HUES64 (cell line): ENCODE data around the gene DNAJA4.
A peak's percentile ranks its signal among the peaks of the same experiment; 100 is the strongest.

Experiments used
- H3K27ac ChIP-seq: 2 replicates; pipeline ENCODE4 v1.7.0; 2013; ENCODE audit warnings: low read depth, low read length, inconsistent platforms
- H3K27me3 ChIP-seq: 2 replicates; pipeline ENCODE4 v1.6.1; 2013; ENCODE audit warnings: mild to moderate bottlenecking, low read length; ENCODE audit not compliant: insufficient read depth
- H3K36me3 ChIP-seq: 2 replicates; pipeline ENCODE4 v1.6.1; 2013; ENCODE audit warnings: mild to moderate bottlenecking, low read length; ENCODE audit not compliant: insufficient read depth
- H3K4me1 ChIP-seq: 2 replicates; pipeline ENCODE4 v1.6.1; 2013; ENCODE audit warnings: mild to moderate bottlenecking, low read length, moderate library complexity; ENCODE audit not compliant: insufficient read depth
- H3K4me3 ChIP-seq: 2 replicates; pipeline ENCODE4 v1.5.1; 2013; ENCODE audit warnings: mild to moderate bottlenecking, low read length, moderate library complexity
- H3K9ac ChIP-seq: 2 replicates; pipeline ENCODE4 v1.6.1; 2013; ENCODE audit warnings: mild to moderate bottlenecking, low read depth, low read length
- H3K9me3 ChIP-seq: 2 replicates; pipeline ENCODE4 v1.6.1; 2013; ENCODE audit warnings: low read depth, low read length; ENCODE audit not compliant: insufficient read depth
- WGBS: fragments of 150-250, 120-280 bp; methylation state at CpG from one replicate; pipeline ENCODE4 v1.1.7; 2013; ENCODE audit warnings: missing lambda C conversion rate; 5-methylcytosine and 5-hydroxymethylcytosine counted together

DNAJA4 gene

DNA sequence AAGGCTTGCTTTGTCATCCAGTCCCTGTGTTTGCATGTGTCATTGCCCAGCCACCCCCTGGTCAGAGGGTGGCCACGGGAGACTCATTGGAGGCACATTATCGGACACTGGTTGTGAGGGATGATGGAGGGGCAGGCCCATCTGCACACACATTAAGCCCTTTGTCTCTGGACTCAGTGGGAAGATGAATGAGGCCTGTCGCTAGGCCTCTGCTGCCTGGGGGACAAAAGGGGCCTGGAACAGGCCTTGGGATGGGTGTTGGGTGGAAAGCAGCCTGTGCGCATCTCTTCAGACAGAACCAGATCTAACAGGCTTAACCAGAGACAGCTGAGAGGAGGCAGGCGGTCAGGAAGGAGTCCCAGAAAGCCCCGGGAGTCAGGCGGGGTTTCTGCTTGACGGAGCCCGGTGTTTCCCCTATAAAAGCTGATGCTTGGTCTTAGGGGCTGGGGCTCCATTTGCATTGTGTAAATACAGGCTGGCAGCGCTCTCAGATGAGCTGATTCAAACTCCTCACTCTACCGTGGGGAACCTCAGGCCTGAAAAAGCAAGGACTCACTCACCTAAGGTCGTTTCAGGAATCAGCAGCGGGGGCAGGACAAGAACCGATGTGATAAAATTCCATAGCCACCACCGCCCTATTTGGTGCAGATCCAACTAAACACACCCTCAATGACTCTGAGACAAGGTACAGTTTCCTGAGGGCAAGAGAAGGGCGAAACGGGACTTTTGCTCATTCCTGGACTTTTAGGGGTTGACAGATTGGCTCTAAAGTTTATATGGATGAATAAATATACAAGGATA, 52.1 kb downstream of the DNAJA4 start:
- Histone ChIP-seq H3K4me1 (peaks cover 18% of the 10 kb centered on the region), H3K27me3 (no peaks in the 10 kb centered on the region), H3K9me3 (no peaks in the 10 kb centered on the region), H3K9ac (no peak overlapping the region), H3K4me3 (no peak overlapping the region), H3K36me3 (no peaks in the 10 kb centered on the region), H3K27ac (peak overlapping the region; percentile 42)
- 41% methylated on average over 17 of the region's 17 CpGs for WGBS

DNA sequence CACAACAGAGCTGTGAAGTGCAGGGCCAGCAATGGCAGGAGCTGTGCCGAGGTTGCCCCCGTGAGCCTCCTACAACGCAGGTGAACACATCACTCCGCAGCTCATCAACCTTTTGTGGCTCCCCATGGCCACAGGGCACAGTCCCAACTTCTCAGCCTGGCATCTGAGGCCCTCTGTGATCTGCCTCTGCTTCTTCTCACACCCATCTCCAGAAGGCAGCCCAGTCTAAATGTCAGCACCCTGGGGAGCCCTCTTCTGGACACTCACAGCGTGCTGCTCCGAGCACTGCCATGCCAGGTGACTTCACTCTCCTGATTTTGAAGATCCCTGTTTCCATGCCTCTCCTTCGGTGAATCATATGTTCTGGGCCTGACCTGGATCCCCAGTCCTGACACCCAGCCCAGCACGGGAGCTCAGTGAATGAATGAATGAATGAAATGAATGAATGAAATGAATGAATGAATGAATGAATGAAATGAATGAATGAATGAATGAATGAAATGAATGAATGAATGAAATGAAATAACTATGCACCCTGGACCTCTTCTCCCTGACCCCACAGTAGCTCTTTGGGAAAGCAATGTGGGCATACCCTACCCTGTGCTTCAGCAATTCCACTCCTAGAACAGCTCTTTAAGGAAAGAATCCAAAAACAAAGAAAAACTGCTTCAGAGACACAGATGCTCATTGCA, 52.9 kb downstream of the DNAJA4 start:
- Histone ChIP-seq H3K9ac (no peak overlapping the region), H3K36me3 (no peaks in the 10 kb centered on the region), H3K27ac (no peak overlapping the region; the same call in 1 of the 2 replicates), H3K4me3 (no peak overlapping the region), H3K27me3 (no peaks in the 10 kb centered on the region), H3K4me1 (peaks cover 26% of the 10 kb centered on the region), H3K9me3 (no peaks in the 10 kb centered on the region)
- 83% methylated on average over 8 of the region's 8 CpGs for WGBS

DNA sequence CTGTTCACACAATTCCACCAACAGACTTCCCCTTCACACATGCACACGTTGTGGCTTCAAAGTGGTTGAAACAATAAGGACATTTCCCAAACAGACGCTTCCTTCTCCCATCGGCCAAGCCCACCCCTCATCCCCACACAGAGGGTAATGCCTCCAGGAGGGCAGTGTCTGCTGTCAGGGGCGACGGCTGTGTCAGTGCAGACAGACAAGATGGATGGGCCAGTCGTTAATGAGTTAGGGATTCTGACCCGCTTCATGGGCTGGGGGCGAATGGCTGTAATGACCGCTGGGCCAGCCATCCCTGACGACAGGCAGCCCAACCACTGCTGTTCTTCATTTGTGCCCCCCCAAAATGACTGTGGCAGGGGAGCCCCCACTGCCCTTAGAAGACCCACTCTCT, 55.2 kb downstream of the DNAJA4 start:
- no peaks in the 10 kb centered on the region for H3K27me3 ChIP-seq
- no peaks in the 10 kb centered on the region for H3K9me3 ChIP-seq
- H3K36me3 ChIP-seq, result no peaks in the 10 kb centered on the region
- 91% methylated on average over 10 of the region's 10 CpGs for WGBS
- no peak overlapping the region for H3K9ac ChIP-seq
- peaks cover 34% of the 10 kb centered on the region for H3K4me1 ChIP-seq
- H3K27ac ChIP-seq, result no peak overlapping the region
- no peak overlapping the region for H3K4me3 ChIP-seq

DNA sequence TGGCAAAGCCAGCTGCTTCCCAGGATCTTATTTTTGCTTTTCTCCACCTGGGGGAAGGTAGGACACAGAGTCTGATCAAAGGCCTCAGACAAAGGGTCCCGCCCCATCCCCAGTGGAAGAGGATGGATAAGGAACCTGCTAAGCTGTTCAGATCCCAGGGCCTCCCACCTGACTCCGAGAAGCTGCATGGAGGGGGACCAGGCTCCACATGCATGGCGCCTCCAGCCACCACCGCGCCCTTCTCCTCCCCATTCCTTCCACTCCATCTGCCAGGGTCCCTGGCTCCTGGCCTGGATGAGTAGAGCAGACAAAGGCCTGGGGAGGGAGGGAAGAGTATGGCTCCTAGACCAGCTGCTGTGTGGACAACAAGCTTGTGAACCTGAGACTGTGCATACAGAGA, 55.8 kb downstream of the DNAJA4 start:
- WGBS, result 92% methylated on average over 2 of the region's 5 CpGs
- H3K4me3 ChIP-seq, result no peak overlapping the region
- no peaks in the 10 kb centered on the region for H3K27me3 ChIP-seq
- no peak overlapping the region for H3K9ac ChIP-seq
- H3K4me1 ChIP-seq, result peaks cover 34% of the 10 kb centered on the region
- H3K9me3 ChIP-seq, result no peaks in the 10 kb centered on the region
- H3K36me3 ChIP-seq, result no peaks in the 10 kb centered on the region
- H3K27ac ChIP-seq, result no peak overlapping the region

DNA sequence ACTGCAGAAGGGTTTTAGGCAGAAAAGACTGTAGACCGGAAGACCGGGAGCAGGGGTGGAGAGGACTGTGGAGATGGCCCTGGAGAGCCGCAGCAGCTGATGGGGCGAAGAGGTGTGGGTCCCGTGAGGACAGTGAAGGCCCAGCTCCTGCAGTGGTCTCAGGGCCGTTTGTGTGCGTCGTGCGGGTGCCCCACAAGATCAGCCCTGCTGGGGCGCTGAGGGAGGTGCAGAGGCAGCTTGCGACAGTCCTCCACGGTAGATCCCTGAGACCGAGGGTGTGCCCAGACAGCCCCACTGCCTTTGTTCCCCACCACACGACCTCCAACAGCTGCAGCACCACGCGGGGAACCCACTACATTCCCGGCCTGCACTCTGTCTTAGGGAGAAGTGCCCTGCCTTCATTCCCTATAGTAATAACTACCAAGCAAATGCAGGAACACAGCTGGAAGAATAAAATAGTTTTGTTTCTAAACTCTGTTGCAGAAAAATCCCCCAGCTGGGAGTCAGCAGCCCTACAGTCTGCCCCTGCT, 56.7 kb downstream of the DNAJA4 start:
- Histone ChIP-seq H3K36me3 (no peaks in the 10 kb centered on the region), H3K4me3 (no peak overlapping the region), H3K27me3 (no peaks in the 10 kb centered on the region), H3K4me1 (peaks cover 30% of the 10 kb centered on the region), H3K9me3 (no peaks in the 10 kb centered on the region), H3K9ac (no peak overlapping the region), H3K27ac (no peak overlapping the region)
- WGBS, result 73% methylated on average over 17 of the region's 17 CpGs

DNA sequence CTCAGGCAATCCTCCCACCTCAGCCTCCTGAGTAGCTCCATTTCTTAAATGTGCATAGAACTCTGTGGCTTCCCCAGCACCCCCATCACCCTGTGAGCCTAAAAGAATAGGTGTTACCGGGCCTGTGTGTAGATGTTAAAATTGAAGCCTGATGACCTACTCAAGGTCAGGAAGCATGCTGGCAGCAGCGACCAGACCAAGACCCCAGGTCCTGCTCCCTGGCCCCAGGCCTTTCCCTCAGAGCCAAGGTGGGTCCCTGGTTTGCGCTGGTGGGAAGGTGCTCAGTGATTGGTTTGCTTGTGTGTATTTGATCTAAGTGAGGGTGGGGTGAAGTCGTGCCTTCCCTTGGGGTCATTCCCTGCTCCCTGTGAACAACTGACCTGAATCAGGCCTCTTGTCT, 57.4 kb downstream of the DNAJA4 start:
- H3K9ac ChIP-seq, result peak overlapping the region; percentile 49
- H3K27ac ChIP-seq, result peak overlapping the region; percentile 82; the same call in 1 of the 2 replicates
- WGBS, result 51% methylated on average over 4 of the region's 4 CpGs

DNA sequence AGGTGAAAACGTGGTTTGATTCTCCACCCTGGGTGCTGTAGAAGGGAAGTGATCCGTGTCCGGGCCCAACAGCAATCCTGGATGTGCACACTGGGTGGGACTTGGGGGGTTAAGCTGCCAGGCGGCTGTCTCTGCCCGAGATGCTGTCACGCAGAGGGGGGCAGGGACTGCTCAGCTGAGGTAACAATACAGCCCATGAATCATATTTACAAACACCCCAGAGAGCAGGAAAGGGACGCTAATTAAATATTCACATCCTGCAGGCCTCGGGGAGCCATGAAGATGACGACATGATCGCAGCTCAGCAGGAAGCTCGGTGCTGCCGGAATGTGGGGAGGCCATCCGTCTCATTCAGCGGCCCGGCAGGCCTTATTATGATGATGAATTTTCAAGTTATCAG, 57.9 kb downstream of the DNAJA4 start:
- H3K4me1 ChIP-seq, result peaks cover 19% of the 10 kb centered on the region
- peak overlapping the region; percentile 49 for H3K9ac ChIP-seq
- 11% methylated on average over 14 of the region's 15 CpGs for WGBS
- no peaks in the 10 kb centered on the region for H3K27me3 ChIP-seq
- H3K36me3 ChIP-seq, result no peaks in the 10 kb centered on the region
- H3K4me3 ChIP-seq, result no peak overlapping the region
- peak overlapping the region; percentile 82; the same call in 1 of the 2 replicates for H3K27ac ChIP-seq
- no peaks in the 10 kb centered on the region for H3K9me3 ChIP-seq

More for the DNA sequence above, 57.4 kb downstream of the DNAJA4 start:
- Histone ChIP-seq H3K4me3 (no peak overlapping the region), H3K36me3 (no peaks in the 10 kb centered on the region), H3K27me3 (no peaks in the 10 kb centered on the region), H3K9me3 (no peaks in the 10 kb centered on the region), H3K4me1 (peaks cover 24% of the 10 kb centered on the region)

DNA sequence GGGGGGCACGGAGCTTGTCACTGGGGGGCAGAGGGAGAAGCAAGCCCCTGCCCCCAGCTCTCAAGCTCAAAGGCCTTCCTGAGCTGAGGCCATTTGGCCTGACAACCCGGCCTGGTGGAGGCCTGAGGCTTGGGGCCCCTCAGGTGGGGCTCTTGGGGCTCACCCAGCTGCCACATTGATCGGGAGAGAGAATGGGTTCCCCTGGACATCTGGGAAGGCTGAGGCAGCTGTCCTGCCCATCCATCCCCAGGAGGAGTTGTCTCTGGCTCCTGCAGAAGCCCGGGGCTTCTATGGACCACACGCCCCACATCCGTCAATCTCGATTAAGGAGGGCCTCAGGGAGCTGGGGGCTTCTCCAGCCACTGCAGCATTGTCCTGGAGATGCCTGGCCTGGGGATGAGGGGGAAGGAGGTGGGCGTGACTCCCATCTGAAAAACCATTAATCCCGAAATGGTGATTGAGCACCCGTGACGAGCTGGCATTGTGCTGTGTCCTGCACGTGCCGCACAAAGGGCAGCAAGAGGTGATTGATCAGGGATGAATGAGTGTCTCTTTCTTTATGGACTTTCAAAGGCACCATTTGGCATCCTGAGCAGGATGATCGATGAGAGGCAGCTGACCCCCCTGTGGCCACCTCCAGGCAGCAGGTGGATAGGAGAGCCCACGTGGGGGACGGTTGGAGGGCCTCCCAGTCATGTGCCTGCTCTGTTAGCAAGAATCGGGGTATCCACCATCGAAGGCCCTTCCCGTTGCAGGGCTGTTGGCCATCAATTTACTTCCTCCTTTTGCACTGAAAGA, 58.6 kb downstream of the DNAJA4 start:
- H3K4me1 ChIP-seq, result peaks cover 19% of the 10 kb centered on the region
- no peak overlapping the region for H3K4me3 ChIP-seq
- H3K27me3 ChIP-seq, result no peaks in the 10 kb centered on the region
- peak overlapping the region; percentile 82; the same call in 1 of the 2 replicates for H3K27ac ChIP-seq
- H3K36me3 ChIP-seq, result no peaks in the 10 kb centered on the region
- H3K9me3 ChIP-seq, result no peaks in the 10 kb centered on the region
- H3K9ac ChIP-seq, result peak overlapping the region; percentile 49; the same call in 1 of the 2 replicates
- WGBS, result 74% methylated on average over 19 of the region's 19 CpGs

DNA sequence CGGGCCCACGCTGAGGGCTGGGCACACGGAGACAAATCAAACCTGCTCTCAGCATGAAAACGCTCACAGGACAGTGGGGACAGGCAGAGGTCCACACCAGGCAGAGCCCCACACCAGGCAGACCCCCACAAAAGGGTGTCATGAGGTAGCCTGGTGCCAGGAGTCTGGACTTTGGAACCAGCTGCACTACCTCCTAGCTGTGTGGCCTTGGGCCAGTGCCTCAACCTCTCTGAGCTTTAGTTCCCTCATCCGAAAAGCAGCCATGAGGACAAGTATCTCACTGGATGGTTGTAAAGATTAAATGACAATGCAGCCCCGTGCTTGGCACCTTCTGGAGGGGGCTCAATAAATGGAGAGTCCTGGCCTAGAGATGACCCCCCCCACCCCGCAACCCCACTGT, 59.3 kb downstream of the DNAJA4 start:
- H3K9me3 ChIP-seq, result no peaks in the 10 kb centered on the region
- H3K9ac ChIP-seq, result no peak overlapping the region
- no peaks in the 10 kb centered on the region for H3K27me3 ChIP-seq
- no peak overlapping the region for H3K4me3 ChIP-seq
- H3K4me1 ChIP-seq, result peaks cover 19% of the 10 kb centered on the region
- no peaks in the 10 kb centered on the region for H3K36me3 ChIP-seq
- H3K27ac ChIP-seq, result no peak overlapping the region
- WGBS, result 87% methylated on average over 7 of the region's 7 CpGs

DNA sequence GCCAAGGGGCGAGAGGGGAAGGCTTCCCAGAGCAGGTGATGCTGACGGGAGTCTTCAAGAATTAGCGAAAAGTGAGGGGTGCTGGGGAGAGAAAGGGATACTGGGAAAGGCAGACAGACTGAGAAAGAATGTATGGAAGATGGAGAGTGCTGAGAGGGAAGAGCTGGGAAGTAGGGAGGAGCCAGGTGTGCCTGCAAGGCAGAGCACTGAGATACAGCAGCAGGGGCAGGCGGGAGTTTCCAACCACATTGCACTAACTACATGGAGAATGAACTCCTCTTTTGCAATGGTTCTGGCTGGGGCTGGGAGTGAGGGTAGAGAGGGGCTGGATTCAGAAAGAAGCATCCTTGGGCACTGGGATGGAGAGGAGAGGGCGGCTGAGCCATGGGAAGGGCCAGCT, 59.8 kb downstream of the DNAJA4 start:
- no peaks in the 10 kb centered on the region for H3K36me3 ChIP-seq
- WGBS, result 91% methylated on average over 4 of the region's 5 CpGs

More for the DNA sequence above, 59.8 kb downstream of the DNAJA4 start:
- Histone ChIP-seq H3K27ac (no peak overlapping the region), H3K9ac (no peak overlapping the region), H3K27me3 (no peaks in the 10 kb centered on the region), H3K9me3 (no peaks in the 10 kb centered on the region), H3K4me3 (no peak overlapping the region), H3K4me1 (peaks cover 19% of the 10 kb centered on the region)
